ENCODE results near the gene RTCA.
"Not testable (repeated sequence)": the region's sequence is repeated elsewhere in the genome, so short reads cannot be mapped to it uniquely, and the experiment has no call there.

The RTCA gene

GRCh38 chr1:100265931-100266740, at the start of gene RTCA:
RTCA (plus strand) TSS chr1:100266216; CDS start chr1:100266376, 160 bp downstream.
- in situ Hi-C loops (cut with HindIII; ENCODE audit: low sequenced_read_pairs) = no loop called here

- in situ Hi-C loops (cut with HindIII; ENCODE audit: low sequenced_read_pairs) = no loop called here
Observed at GRCh38 chr1:100217834-100218233, 48.2 kb upstream of the RTCA start.

- in situ Hi-C loops (cut with HindIII; ENCODE audit: low sequenced_read_pairs) = no loop called here
Observed at GRCh38 chr1:100219457-100219856, 46.6 kb upstream of the RTCA start.

- in situ Hi-C loops (cut with HindIII; ENCODE audit: low sequenced_read_pairs) = no loop called here
Observed at GRCh38 chr1:100219883-100220282, 46.1 kb upstream of the RTCA start.

GRCh38 chr1:100222428-100222827, 43.6 kb upstream of the RTCA start:
- in situ Hi-C loops (cut with HindIII; ENCODE audit: low sequenced_read_pairs) = no loop called here

- in situ Hi-C loops (cut with HindIII; ENCODE audit: low sequenced_read_pairs) = no loop called here
Observed at GRCh38 chr1:100229681-100230443, 36.2 kb upstream of the RTCA start.

GRCh38 chr1:100230765-100231164, 35.3 kb upstream of the RTCA start:
- in situ Hi-C loops (cut with HindIII; ENCODE audit: low sequenced_read_pairs) = no loop called here

GRCh38 chr1:100231721-100232120, 34.3 kb upstream of the RTCA start:
- in situ Hi-C loops (cut with HindIII; ENCODE audit: low sequenced_read_pairs) = no loop called here

- in situ Hi-C loops (cut with HindIII; ENCODE audit: low sequenced_read_pairs) = no loop called here
Observed at GRCh38 chr1:100232156-100232555, 33.9 kb upstream of the RTCA start.

- in situ Hi-C loops (cut with HindIII; ENCODE audit: low sequenced_read_pairs) = not testable (repeated sequence)
Observed at GRCh38 chr1:100233566-100233965, 32.5 kb upstream of the RTCA start.

GRCh38 chr1:100234432-100234831, 31.6 kb upstream of the RTCA start:
- in situ Hi-C loops (cut with HindIII; ENCODE audit: low sequenced_read_pairs) = no loop called here

GRCh38 chr1:100237091-100237490, 28.9 kb upstream of the RTCA start:
- in situ Hi-C loops (cut with HindIII; ENCODE audit: low sequenced_read_pairs) = no loop called here

GRCh38 chr1:100239961-100240360, 26.1 kb upstream of the RTCA start:
- in situ Hi-C loops (cut with HindIII; ENCODE audit: low sequenced_read_pairs) = no loop called here

GRCh38 chr1:100240631-100241030, 25.4 kb upstream of the RTCA start:
- in situ Hi-C loops (cut with HindIII; ENCODE audit: low sequenced_read_pairs) = no loop called here

GRCh38 chr1:100246738-100247137, 19.3 kb upstream of the RTCA start:
- in situ Hi-C loops (cut with HindIII; ENCODE audit: low sequenced_read_pairs) = no loop called here

- in situ Hi-C loops (cut with HindIII; ENCODE audit: low sequenced_read_pairs) = no loop called here
Observed at GRCh38 chr1:100249155-100249536, 16.9 kb upstream of the RTCA start.

GRCh38 chr1:100249537-100250257, 16.3 kb upstream of the RTCA start, which contains the start of gene DBT:
DBT (minus strand) TSS chr1:100249834; CDS start chr1:100249820, 14 bp downstream.
- in situ Hi-C loops (cut with HindIII; ENCODE audit: low sequenced_read_pairs) = no loop called here

GRCh38 chr1:100250264-100250663, 15.8 kb upstream of the RTCA start:
- in situ Hi-C loops (cut with HindIII; ENCODE audit: low sequenced_read_pairs) = no loop called here

- in situ Hi-C loops (cut with HindIII; ENCODE audit: low sequenced_read_pairs) = no loop called here
Observed at GRCh38 chr1:100250807-100251206, 15.2 kb upstream of the RTCA start.

- in situ Hi-C loops (cut with HindIII; ENCODE audit: low sequenced_read_pairs) = no loop called here
Observed at GRCh38 chr1:100252901-100253300, 13.1 kb upstream of the RTCA start.

GRCh38 chr1:100253552-100253951, 12.5 kb upstream of the RTCA start:
- in situ Hi-C loops (cut with HindIII; ENCODE audit: low sequenced_read_pairs) = no loop called here

All from endothelial cell of hepatic sinusoid (primary cell).